GDM1 (cell line): ENCODE data around the gene CASTOR2.
"Not testable (repeated sequence)": the region's sequence is repeated elsewhere in the genome, so short reads cannot be mapped to it uniquely, and the experiment has no call there.

ENCODE experiments used
- DNase-seq: peaks from one replicate; lab custom pipeline; 2025; lab: John Stamatoyannopoulos, UW

The CASTOR2 gene

GRCh38 chr7:75054744-75055143 is 90.2 kb downstream of the CASTOR2 start:
- DNase-seq, result no peak

GRCh38 chr7:75055155-75055554 is 90.7 kb downstream of the CASTOR2 start:
- no peak for DNase-seq

GRCh38 chr7:75055830-75056772 is 91.6 kb downstream of the CASTOR2 start:
- DNase-seq, result no peak

GRCh38 chr7:75058406-75058805 is 93.9 kb downstream of the CASTOR2 start:
- no peak for DNase-seq

GRCh38 chr7:75064291-75064690 is 99.8 kb downstream of the CASTOR2 start:
- DNase-seq, result no peak

GRCh38 chr7:75064801-75065200 is 100.3 kb downstream of the CASTOR2 start:
- no peak for DNase-seq

- no peak for DNase-seq
These were observed 102.0 kb downstream of the CASTOR2 start for GRCh38 chr7:75066521-75066920.

- DNase-seq, result no peak
These were observed 108.4 kb downstream of the CASTOR2 start for GRCh38 chr7:75072981-75073283.

- not testable (repeated sequence) for DNase-seq
These were observed 109.7 kb downstream of the CASTOR2 start for GRCh38 chr7:75074262-75074641.
